Muscle of leg (tissue), 11 donors: Measurements from ENCODE around the gene BGLAP. TPM values are rescaled to one million over a fixed set of nuclear protein-coding genes. Genes with fewer than 3 reads are reported as not detected.

Experiments used
- DNase-seq: peaks from one replicate; pipeline ENCODE4 v3.0.0; 2013
- H3K27ac ChIP-seq: one replicate; pipeline ENCODE4 v1.5.1; 2013; ENCODE audit warnings: mild to moderate bottlenecking, low read length, control low read depth
- H3K27me3 ChIP-seq: one replicate; pipeline ENCODE4 v1.6.1; 2013; ENCODE audit warnings: low read length; ENCODE audit not compliant: control insufficient read depth, insufficient read depth
- H3K36me3 ChIP-seq: one replicate; pipeline ENCODE4 v1.6.1; 2013; ENCODE audit warnings: low read length; ENCODE audit not compliant: control insufficient read depth, insufficient read depth
- H3K4me1 ChIP-seq: one replicate; pipeline ENCODE4 v1.6.1; 2013; ENCODE audit warnings: low read length; ENCODE audit not compliant: control insufficient read depth, insufficient read depth
- H3K4me3 ChIP-seq: one replicate; pipeline ENCODE4 v1.5.1; 2013; ENCODE audit warnings: low read length, control low read depth
- H3K9me3 ChIP-seq: replicated peaks from 2 replicates; pipeline ENCODE4 v1.6.1; 2013; ENCODE audit warnings: low read depth, low read length; ENCODE audit not compliant: control insufficient read depth
- WGBS: methylation state at CpG from one replicate; pipeline ENCODE4 v1.1.5; 2013; ENCODE audit warnings: missing lambda C conversion rate; ENCODE audit not compliant: insufficient coverage; 5-methylcytosine and 5-hydroxymethylcytosine counted together
- polyA plus RNA-seq, 8 donors: library from polyadenylated mRNA; unstranded; fragments of 120-200 nt; gene quantifications; one replicate each; pipeline versions ENCODE4 v1.2.1 to v1.2.3, GENCODE V29; 2013; ENCODE audit warnings: inconsistent platforms in 1 of 8, low replicate concordance in 1 of 8; ENCODE audit not compliant: insufficient read length in 8 of 8, insufficient read depth in 1 of 8
- total RNA-seq: library from RNA; stranded (reverse); fragments of 120-200 nt; gene quantifications from one replicate; pipeline ENCODE4 v1.2.4, GENCODE V29; 2013

BGLAP gene
- total and polyA plus RNA-seq, 9 donors: 0.55 to 3.5 (median 1.3) TPM

- no peak for DNase-seq
- Histone ChIP-seq H3K27me3 (no peaks in the 10 kb centered on the region), H3K4me1 (no peaks in the 10 kb centered on the region), H3K9me3 (no peaks in the 10 kb centered on the region), H3K27ac (no peak overlapping the region), H3K4me3 (no peak overlapping the region), H3K36me3 (peaks cover 82% of the 10 kb centered on the region)
- WGBS: 100% methylated on average over 1 of the region's 4 CpGs
Observed at GRCh38 chr1:156268336-156268735, 26.4 kb downstream of the BGLAP start.

GRCh38 chr1:156270314-156270713 is 28.3 kb downstream of the BGLAP start:
- Histone ChIP-seq H3K36me3 (peaks cover 87% of the 10 kb centered on the region), H3K9me3 (no peaks in the 10 kb centered on the region), H3K27ac (no peak overlapping the region), H3K4me3 (no peak overlapping the region), H3K27me3 (no peaks in the 10 kb centered on the region), H3K4me1 (no peaks in the 10 kb centered on the region)
- WGBS: no CpG with 5 or more reads among the region's 3 CpGs
- no peak for DNase-seq

- no peaks in the 10 kb centered on the region for H3K9me3 ChIP-seq
- H3K36me3 ChIP-seq: peaks cover 74% of the 10 kb centered on the region
- H3K27me3 ChIP-seq: no peaks in the 10 kb centered on the region
- H3K4me1 ChIP-seq: peaks cover 7% of the 10 kb centered on the region
- DNase-seq: no peak
- no peak overlapping the region for H3K4me3 ChIP-seq
- H3K27ac ChIP-seq: no peak overlapping the region
Observed at GRCh38 chr1:156276532-156276931, 34.5 kb downstream of the BGLAP start.

DNA sequence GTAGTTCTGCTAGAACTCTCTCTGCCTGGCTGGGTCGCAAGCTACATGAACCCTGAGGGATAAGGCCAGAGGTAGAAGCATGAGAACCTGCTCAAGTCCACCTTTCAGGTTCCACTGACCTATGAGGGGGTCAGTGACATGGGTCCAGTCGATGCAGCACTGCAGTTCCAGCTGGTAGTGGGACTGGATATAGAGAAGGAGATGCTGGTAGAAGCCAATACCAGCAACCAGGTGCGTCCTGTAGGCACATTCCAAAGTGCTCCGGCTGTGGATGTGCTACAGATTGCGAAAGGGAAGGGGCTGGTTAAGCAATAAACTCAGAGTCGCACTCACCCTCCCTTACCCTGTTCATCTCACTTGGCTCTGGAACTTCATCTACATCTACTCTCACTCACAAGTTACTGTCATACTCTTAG is 35.0 kb downstream of the BGLAP start:
- Histone ChIP-seq H3K27me3 (no peaks in the 10 kb centered on the region), H3K36me3 (peaks cover 70% of the 10 kb centered on the region), H3K9me3 (no peaks in the 10 kb centered on the region), H3K4me1 (peaks cover 11% of the 10 kb centered on the region), H3K27ac (no peak overlapping the region), H3K4me3 (no peak overlapping the region)
- DNase-seq: no peak
- WGBS: 80% methylated on average over 6 of the region's 6 CpGs

GRCh38 chr1:156279837-156280236 is 37.9 kb downstream of the BGLAP start:
- no peak overlapping the region for H3K27ac ChIP-seq
- H3K4me3 ChIP-seq: no peak overlapping the region
- H3K4me1 ChIP-seq: peaks cover 21% of the 10 kb centered on the region
- H3K36me3 ChIP-seq: peaks cover 43% of the 10 kb centered on the region
- no peaks in the 10 kb centered on the region for H3K9me3 ChIP-seq
- no CpG with 5 or more reads among the region's 3 CpGs for WGBS
- DNase-seq: no peak
- no peaks in the 10 kb centered on the region for H3K27me3 ChIP-seq

DNA sequence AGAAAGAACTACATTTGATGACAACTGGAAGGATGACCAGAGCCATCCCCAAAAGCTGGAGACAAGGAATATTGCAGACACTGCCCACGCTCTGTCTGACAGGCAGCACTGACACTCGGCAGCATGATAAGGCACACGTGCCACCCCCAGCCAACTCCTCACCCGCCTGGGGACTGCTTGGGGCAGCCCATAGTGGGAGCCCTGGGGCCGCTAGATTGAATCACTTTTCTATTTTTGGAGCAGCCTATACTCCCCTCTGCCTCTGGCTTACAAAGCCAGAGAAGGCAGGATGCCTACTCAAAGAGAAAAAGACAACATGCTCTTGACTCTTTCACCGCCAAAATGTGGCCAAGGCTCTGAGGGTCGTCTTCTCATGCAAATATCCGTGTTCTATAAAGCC is 39.3 kb downstream of the BGLAP start:
- peak overlapping the region; percentile 77 for H3K4me3 ChIP-seq
- 23% methylated on average over 8 of the region's 8 CpGs for WGBS
- no peaks in the 10 kb centered on the region for H3K27me3 ChIP-seq
- peak; percentile 54 for DNase-seq
- peaks cover 37% of the 10 kb centered on the region for H3K36me3 ChIP-seq
- H3K4me1 ChIP-seq: peaks cover 21% of the 10 kb centered on the region
- H3K27ac ChIP-seq: peak overlapping the region; percentile 82
- H3K9me3 ChIP-seq: no peaks in the 10 kb centered on the region

DNA sequence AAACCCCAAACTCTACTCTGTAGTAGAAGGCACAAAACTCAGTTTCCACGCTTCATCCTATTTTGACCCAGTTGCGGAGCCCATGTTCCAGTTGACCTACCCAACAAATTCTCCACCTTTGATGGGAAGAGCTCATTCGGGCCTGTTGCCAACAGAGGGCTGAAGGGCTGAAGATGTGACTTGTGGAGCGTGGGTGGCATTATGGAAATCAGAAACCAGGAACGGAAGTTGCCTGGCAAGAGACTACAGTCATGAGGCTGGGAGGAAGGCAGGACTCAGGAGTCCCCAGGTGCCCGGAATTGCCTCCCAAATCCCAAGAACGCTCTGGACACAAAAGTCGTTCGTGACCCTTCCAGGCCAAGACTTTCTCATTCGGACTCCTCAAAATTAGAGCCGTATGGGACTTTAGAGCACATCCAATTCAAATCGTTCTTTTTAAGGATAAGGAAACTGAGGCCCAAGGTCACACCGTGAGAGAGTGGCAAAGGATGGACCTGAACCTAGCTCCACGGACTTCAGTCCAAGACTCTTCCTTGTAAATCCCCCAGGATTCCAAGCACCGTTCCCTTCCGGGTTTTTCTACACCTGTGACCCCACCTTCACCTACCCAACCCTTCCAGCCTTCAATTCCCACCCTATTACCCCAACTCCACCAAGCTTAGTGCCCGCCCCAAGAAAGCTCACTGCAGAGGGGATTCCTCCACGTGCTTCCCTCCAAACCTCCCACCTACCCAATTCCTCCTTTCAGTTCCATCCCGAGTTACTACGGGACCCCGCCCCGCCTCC is 39.9 kb downstream of the BGLAP start:
- Histone ChIP-seq H3K36me3 (peaks cover 31% of the 10 kb centered on the region), H3K27me3 (no peaks in the 10 kb centered on the region), H3K27ac (peak overlapping the region; percentile 82), H3K4me3 (peak overlapping the region; percentile 77), H3K9me3 (no peaks in the 10 kb centered on the region), H3K4me1 (peaks cover 21% of the 10 kb centered on the region)
- peak; percentile 38 for DNase-seq
- under 1% methylated on average over 18 of the region's 22 CpGs for WGBS

- Histone ChIP-seq H3K4me1 (peaks cover 21% of the 10 kb centered on the region), H3K9me3 (no peaks in the 10 kb centered on the region), H3K27me3 (no peaks in the 10 kb centered on the region), H3K36me3 (peaks cover 26% of the 10 kb centered on the region), H3K27ac (peak within 1 kb of the TSS; percentile 82), H3K4me3 (peak within 1 kb of the TSS; percentile 77)
- DNase-seq: peak; percentile 100
- 0% methylated on average over 41 of the region's 50 CpGs for WGBS
Observed at GRCh38 chr1:156282479-156283222, 40.7 kb downstream of the BGLAP start, which contains the start of gene SMG5. TSS of gene SMG5 (minus strand) at chr1:156282825. CDS start at chr1:156282680, 145 bp downstream.

GRCh38 chr1:156283521-156283920 is 41.5 kb downstream of the BGLAP start:
- peak overlapping the region; percentile 77 for H3K4me3 ChIP-seq
- H3K27ac ChIP-seq: no peak overlapping the region
- no peaks in the 10 kb centered on the region for H3K27me3 ChIP-seq
- peaks cover 21% of the 10 kb centered on the region for H3K4me1 ChIP-seq
- peaks cover 18% of the 10 kb centered on the region for H3K36me3 ChIP-seq
- WGBS: no CpG with 5 or more reads among the region's 1 CpG
- no peak for DNase-seq
- H3K9me3 ChIP-seq: no peaks in the 10 kb centered on the region

- Histone ChIP-seq H3K4me3 (peak within 1 kb of the TSS; percentile 77), H3K4me1 (peaks cover 21% of the 10 kb centered on the region), H3K36me3 (peaks cover 16% of the 10 kb centered on the region), H3K27ac (peak within 1 kb of the TSS; percentile 77), H3K9me3 (no peaks in the 10 kb centered on the region), H3K27me3 (no peaks in the 10 kb centered on the region)
- no peak for DNase-seq
- WGBS: 100% methylated on average over 2 of the region's 7 CpGs
Observed at GRCh38 chr1:156284112-156284511, 42.1 kb downstream of the BGLAP start, which contains the start of gene TMEM79. TSS of gene TMEM79 (plus strand) at chr1:156284325. CDS start at chr1:156285227, 902 bp downstream.
